ENCODE data around the gene SKAP1. TPM values are rescaled to one million over a fixed set of nuclear protein-coding genes. Genes with fewer than 3 reads are reported as not detected.

SKAP1 gene
- total and polyA plus RNA-seq, 7 donors: 0.09 to 1.0 (median 0.42) TPM; not detected in 2

GRCh38 chr17:48244814-48245213 lies 185.2 kb downstream of the SKAP1 start:
- no peak for TF ChIP-seq CTCF (IDR thresholded peaks at IDR 0.05)
- Histone ChIP-seq H3K27me3 (ENCODE audit: insufficient read depth in 3 of 3, low read length in 2 of 3) (peaks cover 0 to 6% (median 0%) of the 10 kb centered on the region in 3 donors), H3K27ac (no peak overlapping the region), H3K4me1 (no peaks in the 10 kb centered on the region), H3K4me3 (no peak overlapping the region), H3K36me3 (ENCODE audit: insufficient read depth in 1 of 2, low read depth in 1 of 2) (no peaks in the 10 kb centered on the region), H3K9me3 (no peaks in the 10 kb centered on the region)
- 32 to 52% (median 33%) methylated on average over 1 of the region's 1 CpG for WGBS, 3 donors
- ATAC-seq (no peak), DNase-seq (no peak)
- intact Hi-C loops (cut with DNase I): no loop called here

- no peak overlapping the region for H3K4me3 ChIP-seq
- no peak for ATAC-seq
- H3K27me3 ChIP-seq (ENCODE audit: insufficient read depth in 3 of 3, low read length in 2 of 3): peaks cover 0 to 6% (median 0%) of the 10 kb centered on the region in 3 donors
- no peaks in the 10 kb centered on the region for H3K36me3 ChIP-seq (ENCODE audit: insufficient read depth in 1 of 2, low read depth in 1 of 2)
- H3K4me1 ChIP-seq: no peaks in the 10 kb centered on the region
- no peaks in the 10 kb centered on the region for H3K9me3 ChIP-seq
- DNase-seq: no peak
- WGBS, 3 donors: 26 to 41% (median 39%) methylated on average over 3 of the region's 3 CpGs
- intact Hi-C loops (cut with DNase I): no loop called here
- TF ChIP-seq CTCF (IDR thresholded peaks at IDR 0.05): no peak
- H3K27ac ChIP-seq: no peak overlapping the region
Measured at GRCh38 chr17:48244121-48244711, 185.8 kb downstream of the SKAP1 start.

- H3K27me3 ChIP-seq (ENCODE audit: insufficient read depth in 3 of 3, low read length in 2 of 3): peaks cover 0 to 3% (median 0%) of the 10 kb centered on the region in 3 donors
- ATAC-seq (no peak), DNase-seq (no peak)
- WGBS, 3 donors: 53 to 70% (median 68%) methylated on average over 7 of the region's 7 CpGs
- no peak overlapping the region for H3K27ac ChIP-seq
- TF ChIP-seq CTCF (IDR thresholded peaks at IDR 0.05): no peak
- H3K9me3 ChIP-seq: no peaks in the 10 kb centered on the region
- no peaks in the 10 kb centered on the region for H3K36me3 ChIP-seq (ENCODE audit: insufficient read depth in 1 of 2, low read depth in 1 of 2)
- intact Hi-C loops (cut with DNase I): no loop called here
- H3K4me1 ChIP-seq: no peaks in the 10 kb centered on the region
- no peak overlapping the region for H3K4me3 ChIP-seq
Measured at GRCh38 chr17:48241770-48242497, 188.1 kb downstream of the SKAP1 start.

GRCh38 chr17:48241131-48241591 lies 188.9 kb downstream of the SKAP1 start:
- Histone ChIP-seq H3K4me3 (no peak overlapping the region), H3K4me1 (no peaks in the 10 kb centered on the region), H3K27ac (no peak overlapping the region), H3K9me3 (no peaks in the 10 kb centered on the region), H3K36me3 (ENCODE audit: insufficient read depth in 1 of 2, low read depth in 1 of 2) (no peaks in the 10 kb centered on the region), H3K27me3 (ENCODE audit: insufficient read depth in 3 of 3, low read length in 2 of 3) (peaks cover 0 to 3% (median 0%) of the 10 kb centered on the region in 3 donors)
- ATAC-seq (peak; percentile 15 to 62 (median 54)), DNase-seq (peak; percentile 22 to 56)
- 5 to 24% (median 16%) methylated on average over 1 of the region's 1 CpG for WGBS, 3 donors
- intact Hi-C loops (cut with DNase I): no loop called here
- no peak for TF ChIP-seq CTCF (IDR thresholded peaks at IDR 0.05)
